Nucleus accumbens (tissue), 56 donors: ENCODE results near the gene JTB.
"Not testable (repeated sequence)": the region's sequence is repeated elsewhere in the genome, so short reads cannot be mapped to it uniquely, and the experiment has no call there.

ENCODE experiments used
- DNase-seq, 56 donors: peaks; one replicate each; lab custom pipeline; 2025; lab: John Stamatoyannopoulos, UW

JTB gene

DNA sequence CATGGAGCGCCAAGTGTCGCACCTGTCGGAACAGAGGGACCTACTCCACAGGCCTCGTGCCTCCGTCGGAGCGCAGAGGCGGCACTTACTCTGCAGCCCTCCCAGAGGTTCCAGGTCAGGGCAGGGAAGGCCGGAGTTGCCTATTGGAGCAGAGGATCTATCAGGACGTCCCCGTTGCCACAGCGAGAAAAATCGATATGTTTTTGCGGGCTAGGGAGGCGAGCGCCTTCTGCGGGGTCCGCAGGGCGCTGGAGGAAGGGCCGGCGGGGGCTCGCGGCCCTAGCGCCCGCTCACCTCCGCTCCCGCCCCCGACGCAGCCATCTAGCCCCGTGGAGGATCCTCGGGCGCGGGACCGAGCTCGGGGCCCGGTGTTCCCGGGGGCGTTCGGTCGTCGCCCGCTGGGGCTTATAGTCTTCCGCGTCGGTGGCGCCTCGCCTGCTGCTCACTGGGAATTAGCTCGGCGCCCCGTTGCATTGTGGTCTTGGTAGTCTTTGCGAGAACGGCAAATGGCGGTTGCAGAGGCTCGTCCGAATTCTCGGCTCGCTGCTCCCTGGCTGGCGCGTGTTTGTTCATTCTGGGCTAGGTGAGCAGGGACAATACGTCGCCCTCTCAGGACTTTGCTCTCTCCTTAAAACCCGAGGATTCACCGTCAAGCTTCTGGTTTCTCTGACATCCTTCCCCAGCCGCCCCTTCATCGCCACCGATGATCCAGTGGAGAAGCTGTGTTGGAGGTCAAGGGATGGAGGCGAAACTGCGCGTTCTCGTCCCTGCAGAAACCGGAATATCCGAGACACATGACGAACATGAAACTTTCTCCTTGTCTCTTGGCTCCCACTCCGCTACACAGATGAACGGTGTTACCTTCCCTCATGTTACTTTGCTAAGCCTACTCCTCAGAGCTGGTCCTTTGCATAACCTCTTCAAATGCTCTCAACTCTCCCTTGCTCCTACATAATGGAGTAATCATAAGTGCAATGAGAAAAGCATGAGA lies at the start of gene JTB:
Gene JTB (minus strand): TSS at position 425 of the 991 bp plus-strand sequence. CDS start 422 bp downstream, at position 3.
- DNase-seq, result peak in 55 of 56 donors; percentile 47 to 95 (median 81)

DNA sequence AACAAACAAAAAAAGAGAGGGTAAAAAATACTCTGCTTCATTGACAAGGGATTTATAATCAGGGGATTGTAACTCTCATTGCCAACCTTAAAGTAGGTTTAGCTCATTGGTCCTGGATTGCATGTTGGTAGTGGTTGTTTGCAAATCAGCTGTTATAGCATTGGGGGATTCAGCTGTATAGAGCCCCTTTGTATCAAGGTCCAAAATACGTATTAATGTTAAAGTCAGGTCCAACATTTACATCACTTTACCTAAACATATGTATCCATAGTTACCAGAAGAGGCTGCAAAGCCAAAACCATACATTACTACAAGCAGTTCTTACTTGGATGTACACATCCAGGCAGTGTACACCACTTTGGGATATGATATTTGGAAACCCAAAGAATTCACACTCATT lies 42.5 kb upstream of the JTB start:
- no peak for DNase-seq

DNA sequence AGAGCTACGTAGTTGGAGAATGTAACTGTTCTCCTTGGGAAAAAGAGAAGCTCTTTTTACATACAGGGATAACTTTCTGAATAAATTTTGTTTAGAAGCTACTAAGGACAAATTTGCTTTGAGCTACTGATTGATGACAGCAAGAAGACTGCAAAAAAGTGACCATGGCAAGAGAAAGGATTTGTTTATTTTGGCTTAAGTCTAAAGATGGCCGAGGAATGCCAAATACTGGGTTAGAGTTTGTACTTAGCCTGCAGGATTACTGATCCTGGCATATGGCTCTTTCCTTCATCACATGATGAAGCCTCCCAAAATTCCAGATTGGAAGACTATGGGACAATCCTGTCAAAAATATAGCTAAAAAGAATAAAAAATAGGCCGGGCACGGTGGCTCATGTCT lies 41.8 kb upstream of the JTB start:
- DNase-seq, result no peak

DNA sequence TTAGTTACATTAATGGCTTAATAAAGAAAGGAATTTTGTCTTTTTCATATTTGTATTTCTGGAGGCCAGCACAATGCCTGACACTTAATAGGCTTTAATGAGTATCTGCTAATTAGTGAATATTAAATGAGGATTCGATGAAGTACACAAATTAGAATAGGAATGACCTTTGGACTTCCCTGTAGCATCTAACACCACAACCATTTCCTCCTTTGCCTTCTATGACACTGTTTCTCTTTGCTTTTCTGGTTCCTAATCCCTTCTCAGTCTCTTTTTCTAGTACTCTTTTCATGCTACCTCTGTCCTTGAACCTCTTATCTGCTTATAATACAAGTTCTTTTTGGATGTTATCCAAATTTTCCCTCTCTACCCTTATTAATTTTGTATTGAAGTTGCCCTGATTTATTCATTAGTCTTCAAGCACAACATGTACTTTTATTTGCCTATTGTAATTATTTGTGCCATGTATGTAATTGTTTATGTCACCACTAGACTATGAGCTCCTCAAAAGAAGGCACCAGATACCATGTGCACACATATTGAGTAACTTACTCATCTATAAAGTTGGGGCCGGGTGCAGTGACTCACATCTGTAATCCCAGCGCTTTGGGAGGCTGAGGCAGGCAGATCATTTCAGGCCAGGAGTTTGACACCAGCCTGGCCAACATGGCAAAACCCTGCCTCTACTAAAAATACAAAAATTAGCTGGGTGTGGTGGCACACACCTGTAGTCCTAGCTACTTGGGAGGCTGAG lies 36.9 kb upstream of the JTB start:
- no peak for DNase-seq

DNA sequence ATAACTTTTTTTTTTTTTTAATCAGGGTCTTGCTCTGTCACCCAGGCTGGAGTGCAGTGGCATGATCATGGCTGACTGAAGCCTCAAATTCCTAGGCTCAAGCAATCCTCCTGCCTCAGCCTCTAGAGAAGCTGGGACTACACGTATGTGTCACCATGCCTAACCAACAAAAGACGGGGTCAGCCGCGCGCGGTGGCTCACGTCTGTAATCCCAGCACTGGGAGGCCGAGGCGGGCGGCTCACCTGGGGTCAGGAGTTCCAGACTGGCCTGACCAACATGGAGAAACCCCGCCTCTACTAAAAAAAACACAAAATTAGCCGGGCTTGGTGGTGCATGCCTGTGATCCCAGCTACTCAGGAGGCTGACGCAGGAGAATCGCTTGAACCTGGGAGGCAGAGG lies 35.1 kb upstream of the JTB start:
- DNase-seq, result not testable (repeated sequence)

DNA sequence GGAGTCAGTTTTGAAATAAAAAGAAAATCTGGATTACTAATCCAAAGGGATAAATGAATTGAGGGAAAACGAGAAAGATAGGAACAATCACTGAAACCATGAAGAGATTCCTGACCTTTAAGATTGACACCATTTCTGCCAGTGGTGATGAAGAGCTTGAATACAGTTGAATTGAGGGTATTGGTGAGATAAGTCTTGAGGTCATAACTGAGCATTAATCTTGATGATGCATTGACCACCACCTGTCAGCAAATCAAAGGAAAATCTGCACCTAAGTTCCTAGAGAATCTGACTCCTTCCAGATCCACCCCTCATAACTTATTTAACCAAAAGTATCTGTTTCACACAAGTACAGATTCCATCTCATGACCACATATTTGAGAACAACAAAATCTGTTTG lies 34.7 kb upstream of the JTB start:
- DNase-seq, result no peak

DNA sequence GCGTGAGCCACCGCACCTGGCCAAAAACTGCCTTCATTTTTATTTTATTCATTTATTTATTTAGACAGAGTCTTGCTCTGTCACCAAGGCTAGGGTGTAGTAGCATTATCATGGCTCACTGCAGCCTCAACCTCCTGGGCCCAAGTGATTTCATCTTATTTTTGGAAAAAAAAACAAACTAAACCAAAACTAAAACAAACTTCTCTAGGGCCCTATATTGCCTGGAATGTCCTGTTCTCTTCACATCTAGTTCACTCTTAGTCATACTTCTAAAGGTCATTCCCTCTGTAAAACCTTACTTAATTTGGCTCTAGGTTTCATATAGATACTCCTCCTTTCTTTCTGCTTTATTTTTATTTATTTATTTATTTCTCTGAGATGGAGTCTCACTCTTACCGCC lies 28.7 kb upstream of the JTB start:
- no peak for DNase-seq

DNA sequence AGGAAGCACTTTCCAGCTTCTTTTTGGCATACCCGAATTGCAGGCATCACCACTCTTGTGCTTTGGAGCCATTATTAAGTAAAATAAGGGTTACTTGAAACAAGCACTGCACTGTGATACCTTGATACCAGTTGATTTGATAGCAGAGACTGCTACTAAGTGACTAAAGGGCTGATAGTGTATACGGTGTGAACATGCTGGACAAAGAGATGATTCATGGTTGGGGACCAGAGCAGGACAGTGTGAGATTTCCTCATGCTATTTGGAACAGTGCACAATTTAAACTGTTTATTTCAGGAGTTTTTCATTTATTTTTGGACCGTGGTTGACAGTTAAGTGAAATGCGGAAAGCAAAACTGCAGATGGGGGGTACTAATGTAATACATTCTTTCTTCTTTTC lies 22.9 kb upstream of the JTB start:
- DNase-seq, result no peak

DNA sequence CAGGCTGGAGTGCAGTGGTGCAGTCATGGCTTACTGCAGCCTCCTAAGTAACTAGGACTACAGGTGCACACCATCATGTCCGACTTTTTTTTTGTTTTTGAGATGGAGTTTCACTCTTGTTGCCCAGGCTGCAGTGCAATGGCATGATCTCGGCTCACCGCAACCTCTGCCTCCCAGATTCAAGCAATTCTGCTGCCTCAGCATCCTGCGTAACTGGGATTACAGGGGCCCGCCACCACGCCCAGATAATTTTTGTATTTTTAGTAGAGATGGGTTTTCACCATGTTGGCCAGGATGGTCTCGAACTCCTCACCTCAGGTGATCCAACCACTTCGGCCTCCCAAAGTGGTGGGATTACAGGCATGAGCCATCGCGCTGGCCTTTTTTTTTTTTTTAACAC lies 19.4 kb upstream of the JTB start:
- not testable (repeated sequence) for DNase-seq

DNA sequence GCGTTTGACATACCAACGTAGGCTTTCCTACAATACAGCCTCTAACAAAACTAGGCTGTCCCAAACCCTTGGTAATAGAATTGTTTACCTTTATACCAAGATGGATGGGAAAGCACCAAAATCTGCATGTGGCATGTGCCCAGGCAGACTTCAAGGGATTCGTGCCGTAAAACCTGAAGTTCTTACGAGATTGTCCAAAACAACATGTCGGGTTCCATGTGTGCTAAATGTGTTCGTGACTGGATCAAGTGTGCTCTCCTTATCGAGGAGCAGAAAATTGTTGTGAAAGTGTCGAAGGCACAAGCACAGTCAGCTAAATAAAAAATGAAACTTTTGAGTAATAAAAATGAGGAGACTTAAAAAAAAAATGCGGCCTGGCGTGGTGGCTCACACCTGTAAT lies 18.2 kb upstream of the JTB start:
- no peak for DNase-seq

DNA sequence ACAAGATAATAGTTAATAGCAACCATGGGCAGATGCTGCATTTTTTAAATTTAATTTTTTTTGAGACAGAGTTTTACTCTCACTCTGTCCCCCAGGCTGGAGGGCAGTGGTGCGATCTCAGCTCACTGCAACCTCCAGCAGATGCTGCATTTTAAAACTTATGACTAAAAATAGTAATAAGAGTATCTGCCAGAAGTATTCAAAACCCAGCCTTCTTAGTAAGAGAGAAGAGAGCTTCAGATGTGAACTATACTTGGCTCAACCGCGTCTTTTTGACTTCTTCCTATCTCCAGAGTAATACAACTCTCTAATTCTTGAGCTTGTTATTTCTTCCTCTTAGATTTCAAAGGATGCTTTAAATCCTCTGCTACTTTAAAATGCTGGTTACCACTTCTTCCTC lies 17.7 kb upstream of the JTB start:
- DNase-seq, result no peak

DNA sequence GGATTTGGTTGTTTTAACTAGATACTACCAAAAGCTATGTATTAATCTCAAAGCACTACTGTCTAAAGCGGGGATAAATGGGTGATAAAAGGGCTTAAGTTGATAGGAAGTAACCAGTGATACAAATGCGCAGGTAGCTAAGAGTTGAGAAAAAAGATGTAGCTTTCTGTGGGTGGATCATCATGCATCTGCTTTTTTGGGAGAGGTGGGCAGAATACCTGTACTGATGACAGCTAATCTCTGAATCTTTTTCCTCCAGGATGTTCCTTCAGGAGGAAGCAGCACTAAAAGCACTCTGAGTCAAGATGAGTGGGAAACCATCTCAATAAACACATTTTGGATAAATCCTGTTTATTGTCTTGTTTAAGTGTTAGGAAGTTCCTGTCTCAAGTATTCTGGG lies 14.3 kb upstream of the JTB start:
- peak in 4 of 56 donors; percentile 7 to 47 (median 20) for DNase-seq

DNA sequence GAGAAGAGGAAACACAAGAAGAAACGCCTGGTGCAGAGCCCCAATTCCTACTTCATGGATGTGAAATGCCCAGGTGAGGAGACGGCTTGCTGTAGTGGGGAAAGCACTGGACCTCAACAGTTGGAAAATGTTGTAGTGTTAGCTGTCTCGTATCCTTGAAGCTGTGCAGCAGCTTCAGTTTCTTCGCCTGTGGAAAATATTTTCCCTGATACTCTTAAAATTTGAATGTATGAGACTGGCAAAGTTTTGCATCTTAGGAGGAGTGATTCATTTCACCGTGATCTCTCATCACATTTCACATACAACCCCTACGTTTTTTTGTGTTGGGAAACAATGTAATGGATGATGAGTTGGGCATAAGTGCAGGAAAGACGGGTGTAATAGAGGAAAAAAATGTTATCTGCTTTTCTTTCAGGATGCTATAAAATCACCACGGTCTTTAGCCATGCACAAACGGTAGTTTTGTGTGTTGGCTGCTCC lies 13.7 kb upstream of the JTB start:
- DNase-seq, result no peak

DNA sequence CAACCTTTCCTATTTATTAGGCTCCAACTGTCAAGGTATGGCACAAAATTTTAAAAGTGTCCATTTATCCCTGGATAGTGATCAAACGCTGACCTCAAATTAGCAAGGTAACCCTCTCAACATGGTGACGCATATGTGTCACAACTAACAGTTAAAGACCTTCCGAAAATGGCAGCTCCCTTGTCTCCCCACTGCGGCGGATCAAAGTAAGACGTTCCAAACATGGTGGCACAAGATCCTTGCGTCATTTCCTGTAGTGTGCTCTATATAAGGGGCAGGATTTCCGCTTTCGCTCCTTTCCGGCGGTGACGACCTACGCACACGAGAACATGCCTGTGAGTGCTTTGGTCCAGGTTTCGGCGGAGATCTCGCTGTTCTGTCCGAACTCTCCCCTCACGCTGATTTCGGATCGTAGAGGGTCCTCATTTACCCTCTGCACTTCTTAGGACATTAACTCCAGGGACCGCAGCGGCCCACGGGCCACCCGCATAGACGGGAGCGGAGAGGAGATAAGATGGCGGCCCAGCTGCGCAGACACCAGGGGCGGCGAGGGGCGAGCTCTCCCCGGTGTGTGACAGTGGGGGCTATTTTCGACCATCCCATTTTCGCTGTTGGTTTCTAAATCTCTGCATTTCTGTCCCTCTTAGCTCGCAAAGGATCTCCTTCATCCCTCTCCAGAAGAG lies 13.1 kb upstream of the JTB start, which contains the start of gene RPS27:
Gene RPS27 (plus strand): TSS at position 295 of the 683 bp plus-strand sequence. CDS start 35 bp downstream, at position 330.
- peak; percentile 52 to 96 (median 85) for DNase-seq

DNA sequence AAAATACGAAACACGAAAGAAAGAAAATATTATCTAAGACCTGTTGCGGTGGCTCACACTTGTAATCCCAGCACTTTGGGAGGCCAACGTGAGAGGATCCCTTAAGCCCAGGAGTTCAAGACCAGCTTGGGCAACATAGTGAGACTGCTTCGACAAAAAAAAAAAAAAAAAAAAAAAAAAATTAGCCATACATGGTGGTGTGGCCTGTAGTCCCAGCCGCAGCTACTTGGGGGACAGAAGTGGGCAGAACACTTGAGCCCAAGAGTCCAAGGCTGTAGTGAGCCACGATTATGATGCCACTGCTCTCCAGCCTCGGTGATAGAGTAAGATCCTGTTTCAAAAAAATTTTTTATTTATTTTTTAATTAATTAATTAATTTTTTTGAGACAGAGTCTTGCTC lies 10.1 kb upstream of the JTB start:
- no peak for DNase-seq

DNA sequence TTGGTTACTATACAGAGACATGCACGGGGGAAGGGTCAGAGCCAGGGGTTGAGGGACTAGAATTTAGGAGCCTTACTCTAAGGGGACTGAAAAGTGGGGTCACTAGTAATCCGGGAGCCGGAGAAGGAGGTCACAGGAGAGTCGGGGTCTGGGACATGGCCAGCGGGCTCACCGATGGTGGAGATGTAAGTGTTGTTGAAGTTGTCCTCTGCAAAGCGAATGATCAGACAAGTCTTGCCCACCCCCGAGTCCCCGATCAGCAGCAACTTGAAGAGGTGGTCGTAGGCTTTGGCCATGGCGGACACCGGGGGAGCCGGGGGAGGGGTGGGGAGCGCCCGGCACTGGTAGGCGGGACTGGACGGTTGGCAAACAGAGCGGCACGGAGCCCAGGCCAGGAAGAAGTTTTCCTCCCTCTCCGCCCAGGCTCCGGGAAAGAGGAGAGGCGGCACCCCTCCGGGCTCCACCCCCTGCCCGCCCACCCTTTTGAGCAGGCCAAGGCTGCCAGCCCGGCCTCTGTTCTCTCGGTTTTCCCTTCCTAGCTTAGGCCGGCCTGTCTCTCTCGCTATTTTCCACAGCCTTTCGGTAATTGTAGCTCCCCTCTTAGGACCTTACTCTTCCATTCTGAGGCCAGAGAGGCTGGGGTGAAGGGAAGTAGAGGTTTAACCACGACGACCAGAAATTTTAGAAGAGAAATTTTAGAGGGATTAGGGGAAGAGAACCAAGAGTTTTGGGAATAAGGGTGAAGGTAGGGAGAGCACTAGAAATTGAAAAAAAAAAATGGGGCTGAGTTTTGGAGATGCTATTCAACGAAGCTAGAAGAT lies 8.7 kb upstream of the JTB start, which contains the start of gene RAB13:
Gene RAB13 (minus strand): TSS at position 399 of the 821 bp plus-strand sequence. CDS start 103 bp downstream, at position 296.
- DNase-seq, result peak in 52 of 56 donors; percentile 9 to 80 (median 52)

DNA sequence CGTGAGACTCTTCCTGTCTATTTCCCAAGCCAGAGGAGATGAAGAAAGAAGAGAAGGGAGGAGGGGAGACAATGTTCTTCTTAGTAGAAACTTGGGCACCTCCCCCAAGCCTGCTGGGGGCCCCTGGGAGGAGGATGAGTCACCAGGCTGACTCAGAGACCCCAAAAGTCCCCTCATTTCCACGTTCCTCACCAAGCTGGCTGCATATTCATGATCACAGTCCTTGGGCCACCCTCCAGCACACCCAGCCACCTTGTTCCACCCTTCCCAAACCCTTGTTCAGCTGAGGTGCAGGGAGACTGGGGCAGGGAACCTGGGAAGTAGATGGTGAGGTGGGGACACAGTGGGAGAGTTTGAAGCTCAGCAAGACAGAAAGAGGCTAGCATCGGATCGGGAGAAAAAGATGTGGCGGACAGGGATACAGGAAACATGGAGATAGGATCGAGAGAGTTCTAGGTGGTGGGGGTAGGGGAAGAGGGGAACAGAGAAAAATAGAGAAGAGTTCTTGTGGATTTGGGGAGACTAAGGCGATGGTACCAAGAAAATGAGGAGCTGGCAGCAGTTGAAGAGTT lies 8.0 kb upstream of the JTB start:
- DNase-seq, result peak in 4 of 56 donors; percentile 11 to 37 (median 20)

DNA sequence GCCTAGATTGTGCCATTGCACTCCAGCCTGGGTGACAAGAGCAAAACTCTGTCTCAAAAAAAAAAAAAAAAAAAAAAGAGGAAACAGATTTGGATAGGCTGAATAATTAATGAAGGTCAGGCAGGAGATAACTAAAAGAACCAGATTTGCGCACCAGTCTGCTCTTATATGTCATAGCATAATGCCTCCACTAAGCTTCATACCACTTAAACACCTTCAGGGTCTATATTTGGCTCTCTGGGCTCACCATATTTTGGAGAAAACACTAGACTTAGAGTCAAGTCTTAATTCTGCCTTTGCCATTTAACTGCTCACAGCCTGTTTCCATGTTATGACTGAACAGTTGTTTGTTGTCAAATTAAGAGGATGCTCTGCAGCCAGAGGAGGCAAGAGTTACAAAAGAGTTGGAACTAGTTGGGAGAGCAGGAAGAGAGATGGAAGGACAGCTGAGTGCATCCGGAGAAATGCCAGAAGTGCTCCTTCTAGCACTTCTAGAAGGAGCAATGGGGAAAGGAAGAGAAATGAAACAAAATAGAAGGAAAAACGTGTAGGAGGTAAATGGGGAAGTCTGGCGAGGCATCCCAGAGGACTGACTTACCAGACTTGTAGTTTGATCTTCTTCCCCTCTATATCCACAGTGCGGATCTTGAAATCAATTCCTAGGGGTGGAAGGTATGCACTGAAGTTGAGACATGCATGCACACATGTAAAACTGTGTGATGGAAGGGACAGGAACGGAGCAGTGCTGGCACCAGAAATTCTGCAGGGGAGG lies 6.8 kb upstream of the JTB start:
- no peak for DNase-seq
